Activated naive CD4-positive, alpha-beta T cell treated with anti-CD3 and anti-CD28 coated beads, Interleukin-2, amount 10 ng/mL, durations not matched to agents 7 days and 5 days (primary cell): Measurements from ENCODE around the gene MYL10.

Source experiments
- CTCF ChIA-PET: fragments of 350-600 bp; sonication (Branson Sonifier 250); formaldehyde crosslinking; loops from one replicate; lab custom pipeline; 2021; ENCODE audit warnings: antibody characterized with exemption; lab: Charles Lee
- DNase-seq: peaks from one replicate; pipeline ENCODE4 v3.0.0-alpha.2; 2020
- H3K27ac Mint-ChIP-seq: one replicate; pipeline ENCODE4 v1.8.0; 2021; ENCODE audit warnings: mild to moderate bottlenecking, moderate library complexity, mixed read lengths
- H3K27me3 Mint-ChIP-seq: one replicate; pipeline ENCODE4 v1.8.0; 2021; ENCODE audit warnings: mild to moderate bottlenecking, mixed read lengths
- H3K36me3 Mint-ChIP-seq: one replicate; pipeline ENCODE4 v1.8.0; 2021; ENCODE audit warnings: mixed read lengths
- H3K4me1 Mint-ChIP-seq: one replicate; pipeline ENCODE4 v1.8.0; 2021; ENCODE audit warnings: mixed read lengths
- H3K4me3 Mint-ChIP-seq: one replicate; pipeline ENCODE4 v1.8.0; 2021; ENCODE audit warnings: mild to moderate bottlenecking, moderate library complexity, mixed read lengths
- H3K9me3 Mint-ChIP-seq: one replicate; pipeline ENCODE4 v1.8.0; 2021; ENCODE audit warnings: mixed read lengths

Gene MYL10

DNA sequence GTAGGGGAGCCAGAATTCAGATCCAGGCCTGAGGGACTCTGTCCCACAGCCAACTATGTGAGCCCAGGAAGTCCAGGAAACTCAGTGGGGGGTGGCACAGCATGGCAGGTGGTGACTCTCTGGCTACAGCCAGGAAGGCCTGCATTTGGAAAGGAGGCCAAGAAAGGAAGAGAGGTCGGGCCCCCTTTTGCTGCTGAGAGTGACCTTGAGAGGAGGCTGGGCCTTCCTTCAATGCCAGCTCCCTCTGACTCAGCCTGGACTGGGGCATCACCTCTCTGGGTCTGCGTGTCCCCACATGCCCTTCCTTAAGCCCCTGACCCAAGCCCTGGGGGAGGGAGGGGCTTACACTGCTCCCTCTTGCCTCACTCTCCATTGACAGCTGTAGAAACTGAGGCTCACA is 6.4 kb upstream of the MYL10 start:
- CTCF ChIA-PET: no interaction called here
- Mint-ChIP-seq H3K4me3 (no peak overlapping the region), H3K27me3 (no peaks in the 10 kb centered on the region), H3K27ac (no peak overlapping the region), H3K9me3 (peaks cover 10% of the 10 kb centered on the region), H3K36me3 (no peaks in the 10 kb centered on the region), H3K4me1 (no peaks in the 10 kb centered on the region)
- no peak for DNase-seq

DNA sequence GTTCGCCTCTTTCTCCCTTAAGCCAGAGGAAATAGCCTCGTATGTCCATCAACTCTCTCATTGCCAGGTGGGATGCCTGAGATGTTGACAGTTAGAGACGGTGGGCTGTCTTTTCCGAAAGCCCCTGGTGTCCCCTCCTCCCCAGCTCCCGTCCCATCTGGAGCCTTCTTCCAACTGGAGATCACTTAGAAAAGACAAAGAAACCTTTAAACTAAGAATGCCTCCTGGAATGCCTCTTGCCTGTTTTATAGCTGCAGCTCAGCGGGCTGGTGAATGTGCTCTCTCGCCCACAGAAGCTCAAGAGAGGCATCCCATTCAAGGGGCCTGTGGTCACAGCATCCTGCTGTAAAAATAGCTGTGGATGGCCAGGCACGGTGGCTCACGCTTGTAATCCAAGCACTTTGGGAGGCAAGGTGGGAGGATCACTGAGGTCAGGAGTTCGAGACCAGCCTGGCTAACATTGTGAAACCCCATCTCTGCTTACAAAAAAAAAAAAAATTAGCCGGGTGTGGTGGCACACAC is 5.2 kb upstream of the MYL10 start:
- Mint-ChIP-seq H3K27ac (no peak overlapping the region), H3K4me3 (no peak overlapping the region), H3K36me3 (no peaks in the 10 kb centered on the region), H3K27me3 (no peaks in the 10 kb centered on the region), H3K9me3 (peaks cover 10% of the 10 kb centered on the region), H3K4me1 (no peaks in the 10 kb centered on the region)
- CTCF ChIA-PET: no interaction called here
- no peak for DNase-seq

DNA sequence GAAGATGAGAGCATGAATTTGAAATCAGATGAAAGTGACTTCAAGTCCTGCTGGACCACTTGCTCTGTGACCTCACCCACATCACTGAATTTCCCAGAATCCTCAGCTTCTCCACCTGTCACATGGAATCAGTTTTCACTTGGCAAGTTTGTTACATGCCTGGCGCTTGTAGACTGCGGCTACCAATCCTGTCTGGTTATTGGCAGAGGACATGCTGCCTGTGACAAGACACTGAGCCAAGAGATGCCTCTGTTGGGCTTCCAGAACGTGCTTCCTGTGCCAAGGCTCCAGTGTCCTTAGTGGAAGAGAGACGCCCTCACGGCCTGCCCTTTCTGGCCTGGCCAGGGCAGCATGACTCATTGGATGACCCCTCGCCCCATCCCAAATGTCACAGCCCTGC is 4.4 kb upstream of the MYL10 start:
- H3K27me3 Mint-ChIP-seq: no peaks in the 10 kb centered on the region

DNA sequence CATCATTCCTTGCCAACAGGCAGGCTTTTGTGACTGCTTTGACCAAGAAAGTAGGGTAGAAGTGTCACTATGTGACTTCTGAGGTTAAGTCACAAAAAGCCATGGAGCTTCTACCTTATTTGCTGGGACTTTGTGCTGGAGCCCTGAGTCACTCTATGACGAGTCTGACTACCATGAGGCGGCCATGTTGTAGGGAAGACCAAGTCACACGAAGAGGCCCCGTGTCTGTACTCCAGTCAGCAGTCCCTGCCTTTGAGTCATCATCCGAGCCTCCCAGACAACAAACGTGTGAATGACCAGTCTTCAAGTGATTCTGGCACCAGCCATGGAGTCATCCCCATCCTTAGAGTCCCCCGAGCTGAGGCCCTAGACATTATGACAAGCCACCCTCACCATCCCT is 3.5 kb upstream of the MYL10 start:
- Mint-ChIP-seq H3K9me3 (peaks cover 10% of the 10 kb centered on the region), H3K4me1 (no peaks in the 10 kb centered on the region), H3K27ac (no peak overlapping the region), H3K36me3 (no peaks in the 10 kb centered on the region), H3K27me3 (no peaks in the 10 kb centered on the region), H3K4me3 (no peak overlapping the region)
- CTCF ChIA-PET: no interaction called here
- no peak for DNase-seq

More for the DNA sequence above, 4.4 kb upstream of the MYL10 start:
- no peak for DNase-seq
- H3K4me3 Mint-ChIP-seq: no peak overlapping the region
- CTCF ChIA-PET: no interaction called here
- H3K36me3 Mint-ChIP-seq: no peaks in the 10 kb centered on the region
- H3K9me3 Mint-ChIP-seq: peaks cover 10% of the 10 kb centered on the region
- no peaks in the 10 kb centered on the region for H3K4me1 Mint-ChIP-seq
- no peak overlapping the region for H3K27ac Mint-ChIP-seq

DNA sequence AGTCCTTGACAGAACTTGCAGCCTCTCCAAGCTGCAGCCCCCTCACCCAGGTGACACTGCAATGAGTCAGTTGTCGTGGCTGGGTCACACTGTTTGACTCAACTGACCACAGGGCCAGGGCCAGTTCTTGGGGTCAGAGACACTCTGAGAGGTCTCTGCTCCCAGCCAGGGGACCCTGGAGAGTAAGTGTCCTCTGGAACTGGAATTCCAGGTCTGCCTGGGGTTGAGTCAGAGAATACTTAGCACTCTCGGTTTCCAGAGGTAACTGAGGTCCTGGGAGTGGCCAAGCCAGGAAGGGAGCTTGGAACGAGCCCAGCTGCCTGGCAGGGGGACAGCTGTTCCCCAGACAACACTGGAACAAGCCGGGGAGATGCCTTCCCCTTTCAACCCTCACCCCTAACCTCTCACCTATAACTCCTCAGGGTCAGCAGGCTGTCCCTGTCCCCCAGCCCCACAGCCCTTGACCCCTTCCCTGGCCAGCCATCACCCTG is 2.2 kb upstream of the MYL10 start:
- H3K27me3 Mint-ChIP-seq: peaks cover 9% of the 10 kb centered on the region
- DNase-seq: no peak
- peaks cover 10% of the 10 kb centered on the region for H3K9me3 Mint-ChIP-seq
- CTCF ChIA-PET: no interaction called here
- no peak overlapping the region for H3K27ac Mint-ChIP-seq
- H3K4me3 Mint-ChIP-seq: no peak overlapping the region
- no peaks in the 10 kb centered on the region for H3K36me3 Mint-ChIP-seq
- H3K4me1 Mint-ChIP-seq: no peaks in the 10 kb centered on the region

DNA sequence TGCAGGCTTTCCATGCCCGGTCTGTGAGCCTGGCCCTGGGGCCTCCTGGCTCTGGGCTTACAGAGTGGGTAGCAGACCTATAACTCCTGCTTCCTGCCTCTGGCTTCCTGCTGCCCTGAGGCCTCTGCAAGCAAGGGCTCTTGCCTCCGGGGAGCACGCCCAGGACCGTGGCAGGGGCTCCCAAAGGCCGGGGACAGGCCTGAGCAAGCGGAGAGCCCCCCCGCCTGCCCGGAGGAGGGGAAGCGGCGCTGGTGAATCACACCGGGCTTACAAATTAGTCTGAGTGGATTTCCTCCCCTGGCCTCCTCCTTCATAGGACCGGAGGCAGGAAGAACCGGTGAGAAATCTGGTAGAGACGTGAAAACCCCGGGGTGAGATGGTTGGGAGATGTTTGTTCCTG is 1.5 kb upstream of the MYL10 start:
- no peaks in the 10 kb centered on the region for H3K36me3 Mint-ChIP-seq
- H3K27ac Mint-ChIP-seq: no peak overlapping the region
- H3K4me3 Mint-ChIP-seq: no peak overlapping the region
- H3K9me3 Mint-ChIP-seq: peaks cover 10% of the 10 kb centered on the region
- no peak for DNase-seq
- H3K4me1 Mint-ChIP-seq: no peaks in the 10 kb centered on the region
- CTCF ChIA-PET: no interaction called here
- H3K27me3 Mint-ChIP-seq: peaks cover 15% of the 10 kb centered on the region

DNA sequence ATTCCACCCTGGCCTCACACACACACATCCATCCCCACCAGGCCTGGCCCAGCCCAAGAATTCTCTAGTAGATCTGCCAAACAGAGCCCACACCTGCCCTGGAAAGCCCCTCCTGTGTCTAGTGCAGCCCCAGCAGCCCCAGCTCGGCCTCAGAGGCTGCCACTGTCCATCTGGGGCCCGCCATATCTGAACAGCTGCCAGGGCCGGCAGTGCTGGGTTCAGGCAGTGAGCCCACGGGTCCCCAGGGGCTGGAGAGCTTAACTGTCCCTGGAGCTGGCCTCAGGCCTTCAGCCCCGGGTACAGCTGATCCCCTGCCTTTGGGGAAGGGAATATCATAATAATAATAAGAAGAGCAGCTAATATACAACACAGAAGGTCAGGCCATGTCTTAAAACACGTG is 574 bp downstream of the MYL10 start:
- peaks cover 30% of the 10 kb centered on the region for H3K27me3 Mint-ChIP-seq
- no peaks in the 10 kb centered on the region for H3K4me1 Mint-ChIP-seq
- CTCF ChIA-PET: no interaction called here
- H3K27ac Mint-ChIP-seq: no peak overlapping the region
- DNase-seq: no peak
- no peaks in the 10 kb centered on the region for H3K36me3 Mint-ChIP-seq
- H3K4me3 Mint-ChIP-seq: no peak overlapping the region
- H3K9me3 Mint-ChIP-seq: peaks cover 8% of the 10 kb centered on the region

DNA sequence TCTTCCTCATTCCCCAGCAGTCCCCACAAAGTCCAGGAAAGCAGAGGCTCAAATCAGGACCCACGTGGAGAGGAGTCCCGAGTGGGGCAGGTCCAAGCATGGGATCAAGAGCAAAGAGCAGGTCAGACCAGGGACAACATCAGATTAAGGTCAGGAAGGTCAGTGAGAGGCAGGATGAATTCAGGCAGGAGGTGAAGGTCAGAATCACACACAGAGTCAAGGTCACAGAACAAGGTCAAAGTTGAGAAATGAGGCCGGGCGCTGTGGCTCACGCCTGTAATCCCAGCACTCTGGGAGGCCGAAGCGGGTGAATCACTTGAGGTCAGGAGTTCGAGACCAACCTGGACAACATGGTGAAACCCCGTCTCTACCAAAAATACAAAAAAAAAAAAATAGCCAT is 2.3 kb downstream of the MYL10 start:
- Mint-ChIP-seq H3K9me3 (no peaks in the 10 kb centered on the region), H3K36me3 (no peaks in the 10 kb centered on the region), H3K4me3 (no peak overlapping the region), H3K4me1 (no peaks in the 10 kb centered on the region), H3K27ac (no peak overlapping the region), H3K27me3 (peaks cover 30% of the 10 kb centered on the region)
- DNase-seq: no peak
- CTCF ChIA-PET: no interaction called here

DNA sequence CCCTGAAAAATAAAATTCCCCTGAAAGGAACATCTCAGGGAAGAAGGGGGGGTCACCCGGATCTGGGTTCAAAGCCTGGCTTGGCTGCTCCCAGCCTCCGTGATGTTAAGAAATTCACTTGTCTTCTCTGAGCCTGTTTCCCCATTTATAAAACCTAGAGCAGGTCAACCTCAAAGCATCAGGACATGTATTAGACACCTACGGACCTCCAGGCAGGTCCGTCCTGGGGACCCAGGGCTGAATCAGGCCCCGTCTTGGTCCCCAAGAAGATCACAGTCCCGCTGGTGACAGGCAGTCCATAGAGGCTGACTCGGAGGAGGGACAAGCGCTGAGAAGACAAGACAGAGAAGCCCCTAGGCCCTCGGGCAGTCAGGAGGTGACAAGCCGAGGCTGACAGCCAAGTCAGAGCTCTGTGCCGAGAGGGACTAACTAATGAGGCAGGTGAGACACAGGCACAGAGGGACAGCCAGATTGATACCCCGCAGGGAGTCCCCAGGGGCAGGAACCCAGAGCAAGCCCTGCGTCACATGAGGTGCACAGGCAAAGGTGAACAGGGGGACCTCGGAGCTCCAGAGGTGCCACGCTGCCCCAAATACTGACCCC is 2.9 kb downstream of the MYL10 start:
- Mint-ChIP-seq H3K9me3 (no peaks in the 10 kb centered on the region), H3K27me3 (peaks cover 30% of the 10 kb centered on the region), H3K4me1 (no peaks in the 10 kb centered on the region), H3K36me3 (no peaks in the 10 kb centered on the region), H3K27ac (no peak overlapping the region), H3K4me3 (no peak overlapping the region)
- CTCF ChIA-PET: no interaction called here
- DNase-seq: no peak

DNA sequence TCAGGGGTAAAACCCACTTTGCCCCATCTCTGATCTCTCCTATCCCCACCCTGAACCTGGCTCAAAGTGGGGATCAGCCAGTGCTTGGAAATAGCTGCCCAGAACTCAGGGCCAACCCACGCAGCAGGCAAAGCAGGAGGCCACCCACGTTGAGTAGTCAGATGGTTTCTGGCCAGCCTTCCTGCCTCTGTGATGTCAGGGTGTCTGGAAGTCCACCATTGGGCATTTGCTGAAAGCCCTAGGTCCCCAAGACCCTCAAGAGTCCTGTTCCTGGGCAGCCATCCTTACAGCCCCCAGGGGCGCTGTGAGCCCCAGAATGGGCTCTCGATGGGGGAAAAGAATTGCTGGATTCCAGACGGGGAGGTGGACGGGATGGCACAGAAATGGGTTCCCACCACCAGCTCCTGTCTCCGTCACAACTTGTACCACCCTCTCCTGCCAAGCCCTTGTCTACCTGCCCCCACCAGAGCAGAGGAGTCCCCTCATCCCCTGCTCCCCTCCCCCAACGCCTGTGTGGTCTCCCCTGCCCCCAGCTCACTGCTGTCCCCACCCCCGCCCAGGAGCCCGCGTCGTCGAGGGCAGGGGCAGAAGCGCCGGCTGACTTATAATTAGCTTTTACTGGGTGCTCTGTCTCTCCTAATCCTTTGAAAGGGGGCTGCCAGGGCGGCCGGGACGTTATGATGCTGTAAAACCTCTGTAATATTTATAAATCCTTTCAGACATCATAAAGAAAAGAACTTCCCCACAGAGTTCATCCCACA is 3.9 kb downstream of the MYL10 start:
- Mint-ChIP-seq H3K36me3 (no peaks in the 10 kb centered on the region), H3K9me3 (no peaks in the 10 kb centered on the region), H3K4me1 (no peaks in the 10 kb centered on the region), H3K4me3 (no peak overlapping the region), H3K27ac (no peak overlapping the region), H3K27me3 (peaks cover 30% of the 10 kb centered on the region)
- DNase-seq: no peak
- CTCF ChIA-PET: interaction anchor here (0.8 kb wide), 1 partner anchor 82 kb away, joined by 3 read pairs; no protein-coding TSS in a partner anchor

DNA sequence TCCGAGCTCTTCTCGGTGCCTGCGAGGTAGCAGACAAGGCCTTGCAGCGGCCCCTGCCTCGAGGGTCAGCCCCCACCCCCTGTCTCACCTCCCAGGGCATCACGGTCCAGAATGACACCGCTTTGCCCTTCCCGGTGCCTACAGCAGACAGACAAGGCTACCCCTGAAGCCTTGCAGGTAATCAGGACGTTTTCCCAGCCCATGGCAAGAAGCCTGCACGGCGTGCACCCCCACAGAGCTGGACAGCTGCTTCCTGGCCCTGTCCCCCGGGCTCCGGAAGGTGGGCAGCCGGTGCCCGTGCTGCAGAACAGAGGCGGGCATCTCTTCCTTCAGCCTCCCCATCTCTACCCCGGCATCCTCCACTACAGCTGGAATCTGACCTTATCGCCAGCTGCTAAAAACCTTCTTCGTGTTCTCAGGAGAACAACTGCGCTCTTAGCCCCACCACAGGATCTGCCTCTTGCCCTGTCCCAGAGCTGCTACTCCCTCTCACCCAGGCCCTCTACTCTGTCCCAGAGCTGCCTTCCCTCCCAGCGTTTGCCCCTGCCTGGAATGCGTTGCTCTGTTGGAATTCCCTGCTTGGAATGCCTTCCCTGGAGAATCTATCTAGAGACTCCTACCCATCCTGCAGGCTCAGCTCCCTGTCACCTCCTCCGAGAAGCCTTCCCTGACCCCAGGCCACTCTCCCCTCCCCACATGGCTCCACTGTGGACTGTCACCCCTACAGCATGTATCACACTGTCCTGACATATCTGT is 4.7 kb downstream of the MYL10 start:
- Mint-ChIP-seq H3K4me3 (no peak overlapping the region), H3K4me1 (no peaks in the 10 kb centered on the region), H3K9me3 (no peaks in the 10 kb centered on the region), H3K27me3 (peaks cover 30% of the 10 kb centered on the region), H3K27ac (no peak overlapping the region), H3K36me3 (no peaks in the 10 kb centered on the region)
- CTCF ChIA-PET: interaction anchor here (0.6 to 0.8 kb wide), 2 partner anchors 81 to 214 kb away, joined by 3 read pairs; no protein-coding TSS in a partner anchor
- no peak for DNase-seq

DNA sequence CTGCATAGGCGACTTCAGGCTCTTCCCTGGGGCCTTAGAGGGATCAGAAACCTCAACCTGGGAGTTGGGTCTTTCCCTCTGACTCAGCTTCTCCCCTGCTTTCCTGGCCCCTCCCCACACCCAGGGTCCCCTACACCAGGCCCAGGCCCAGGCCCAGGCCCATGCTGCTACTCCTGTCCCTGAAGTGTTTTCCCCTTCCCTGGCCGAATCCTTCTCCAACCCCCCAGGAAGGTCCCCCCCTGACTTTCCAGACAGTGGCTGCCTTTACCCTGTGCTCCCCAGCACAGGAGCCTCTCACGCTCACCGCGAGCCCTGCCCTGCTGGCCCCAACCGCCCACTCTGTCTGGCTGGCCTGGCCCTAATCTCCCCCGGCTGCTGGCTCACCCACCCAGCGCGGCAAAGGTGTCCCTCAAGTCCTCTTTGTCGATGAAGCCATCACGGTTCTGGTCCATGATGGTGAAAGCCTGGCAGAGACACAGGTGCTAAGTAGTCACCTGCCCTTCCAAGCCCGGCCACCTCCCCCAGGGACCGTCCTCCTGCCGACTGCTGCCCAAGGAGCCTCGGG is 6.4 kb downstream of the MYL10 start:
- CTCF ChIA-PET: no interaction called here
- Mint-ChIP-seq H3K9me3 (no peaks in the 10 kb centered on the region), H3K4me3 (no peak overlapping the region), H3K36me3 (no peaks in the 10 kb centered on the region), H3K27me3 (peaks cover 30% of the 10 kb centered on the region), H3K27ac (no peak overlapping the region), H3K4me1 (no peaks in the 10 kb centered on the region)
- DNase-seq: no peak

DNA sequence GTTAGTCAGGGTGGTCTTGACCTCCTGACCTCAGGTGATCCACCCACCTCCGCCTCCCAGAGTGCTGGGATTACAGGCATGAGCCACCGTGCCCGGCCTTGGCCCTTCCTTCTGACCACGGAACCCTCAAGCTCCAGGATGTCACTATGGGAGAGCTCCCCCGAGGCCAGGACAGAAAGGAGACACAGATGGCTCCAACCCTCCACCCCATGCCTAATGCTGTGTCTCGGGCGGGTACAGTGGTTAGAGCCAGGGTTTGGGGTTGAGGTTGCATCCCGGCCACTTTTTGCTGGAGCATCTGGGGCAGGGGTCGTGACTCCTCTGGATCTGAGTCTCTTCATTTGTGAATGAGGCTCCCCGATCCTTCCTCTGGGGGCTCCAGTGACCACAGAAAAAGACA is 8.1 kb downstream of the MYL10 start:
- Mint-ChIP-seq H3K9me3 (no peaks in the 10 kb centered on the region), H3K27me3 (peaks cover 19% of the 10 kb centered on the region), H3K27ac (no peak overlapping the region), H3K4me1 (no peaks in the 10 kb centered on the region), H3K4me3 (no peak overlapping the region), H3K36me3 (no peaks in the 10 kb centered on the region)
- CTCF ChIA-PET: no interaction called here
- DNase-seq: no peak

DNA sequence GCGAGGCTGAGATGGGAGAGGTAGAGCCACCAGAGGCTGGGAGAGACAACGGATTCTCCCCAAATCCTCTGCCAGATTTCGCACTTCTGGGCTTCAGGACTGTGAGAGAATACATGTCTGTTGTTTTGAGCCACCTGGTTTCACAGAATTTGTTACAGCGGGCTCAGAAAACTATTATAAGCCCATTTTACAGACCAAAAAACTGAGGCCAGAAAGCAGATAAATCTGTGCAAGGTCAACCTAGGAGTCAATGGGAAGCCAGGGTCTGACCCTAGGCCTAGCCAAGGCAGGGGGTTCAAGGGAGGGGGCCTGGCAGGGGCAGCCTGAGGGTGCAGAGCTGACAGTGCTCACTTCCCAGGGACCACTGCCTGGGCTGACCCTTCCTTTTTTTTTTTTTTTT is 8.7 kb downstream of the MYL10 start:
- CTCF ChIA-PET: no interaction called here
- Mint-ChIP-seq H3K4me1 (no peaks in the 10 kb centered on the region), H3K36me3 (no peaks in the 10 kb centered on the region)

More for the DNA sequence above, 8.7 kb downstream of the MYL10 start:
- Mint-ChIP-seq H3K27me3 (peaks cover 15% of the 10 kb centered on the region), H3K27ac (no peak overlapping the region), H3K4me3 (no peak overlapping the region), H3K9me3 (no peaks in the 10 kb centered on the region)
- DNase-seq: no peak
